ENCODE results near the gene RTL9. TPM values are rescaled to one million over a fixed set of nuclear protein-coding genes. Genes with fewer than 3 reads are reported as not detected.
"Not testable (repeated sequence)": the region's sequence is repeated elsewhere in the genome, so short reads cannot be mapped to it uniquely, and the experiment has no call there.

The RTL9 gene
- 0.38 TPM for polyA plus RNA-seq (2013, experiment 1 of 2; ENCODE audit: insufficient read length)
- 0.07 TPM for polyA plus RNA-seq (2013, experiment 2 of 2; ENCODE audit: insufficient read length)

DNA sequence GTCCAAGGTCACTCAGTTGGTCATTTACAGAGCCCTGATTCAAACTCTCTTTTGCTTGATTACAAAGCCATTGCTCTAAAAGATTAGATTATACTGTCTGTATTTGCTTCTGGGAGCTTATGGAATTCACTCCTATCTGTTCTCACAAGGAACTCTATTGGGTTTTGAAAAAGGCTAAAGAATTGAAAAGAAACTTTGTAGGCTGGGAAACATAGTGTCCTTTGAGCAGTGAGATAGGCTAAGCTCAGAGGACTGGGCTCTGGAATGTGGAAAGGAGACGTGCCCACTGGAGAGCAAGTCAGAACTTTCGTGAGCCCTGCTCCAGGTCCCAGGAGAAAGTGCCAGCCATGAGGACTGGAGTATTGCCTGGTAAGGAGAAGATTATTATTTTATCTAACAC is at the start of gene RTL9:
Gene RTL9 (plus strand): TSS at position 301 of the 400 bp plus-strand sequence. CDS start 91,770 bp downstream, outside the sequence.
- DNase-seq, result no peak

DNA sequence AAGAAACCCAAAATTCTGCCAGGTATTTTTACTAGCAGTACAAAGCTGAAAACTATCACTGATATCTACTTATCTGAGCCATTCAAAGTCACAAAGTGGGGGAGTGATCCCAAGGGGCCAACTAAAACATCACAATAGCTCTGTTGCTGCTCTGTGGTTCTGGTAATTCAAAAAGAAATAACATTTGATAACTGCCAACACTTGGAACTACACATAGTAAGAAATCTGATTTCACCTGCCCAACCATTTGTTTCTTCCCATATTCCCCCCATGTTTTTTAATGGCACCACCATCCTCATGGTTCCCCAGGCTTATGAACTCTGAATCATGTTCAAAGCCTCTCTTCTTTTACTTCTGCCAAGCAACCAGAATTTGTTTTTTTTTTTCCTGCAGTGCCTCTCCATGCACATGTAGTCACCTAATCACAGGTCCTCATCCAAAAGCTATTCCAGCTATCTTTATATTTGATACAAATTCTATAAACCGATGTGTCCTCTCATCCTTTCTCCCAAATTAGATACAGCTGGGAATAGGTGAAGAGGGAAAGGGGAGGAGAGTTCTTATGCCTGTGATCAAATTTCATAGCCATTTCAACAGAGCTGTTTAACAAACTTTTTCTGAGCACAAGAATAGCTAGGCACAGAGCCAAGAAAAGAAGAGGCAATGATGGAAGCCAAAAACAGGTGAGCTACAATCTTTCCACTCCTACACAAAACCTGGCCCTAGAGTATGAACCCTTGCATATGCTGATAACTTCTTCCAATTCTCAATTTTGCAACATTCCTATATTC is 48.5 kb upstream of the RTL9 start:
- no peak for DNase-seq

DNA sequence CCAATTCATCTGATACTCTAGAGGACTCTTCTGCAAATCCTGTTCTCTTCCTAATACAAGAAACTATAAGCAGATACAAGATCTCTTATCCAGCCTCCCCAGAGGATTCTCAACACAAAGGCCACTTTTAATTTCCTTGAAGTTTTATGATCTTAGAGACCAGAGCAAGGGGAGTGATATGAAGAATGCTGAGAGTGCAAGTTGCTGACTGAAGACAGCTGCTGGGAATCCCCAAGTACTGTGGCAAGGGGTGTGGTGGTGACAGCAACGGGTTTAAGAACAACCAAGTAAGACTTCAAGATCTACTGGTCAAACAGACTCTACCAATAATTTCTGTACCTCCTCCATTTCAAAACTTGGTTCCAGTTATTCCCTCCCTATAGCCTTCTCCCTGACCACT is 47.8 kb upstream of the RTL9 start:
- no peak for DNase-seq

DNA sequence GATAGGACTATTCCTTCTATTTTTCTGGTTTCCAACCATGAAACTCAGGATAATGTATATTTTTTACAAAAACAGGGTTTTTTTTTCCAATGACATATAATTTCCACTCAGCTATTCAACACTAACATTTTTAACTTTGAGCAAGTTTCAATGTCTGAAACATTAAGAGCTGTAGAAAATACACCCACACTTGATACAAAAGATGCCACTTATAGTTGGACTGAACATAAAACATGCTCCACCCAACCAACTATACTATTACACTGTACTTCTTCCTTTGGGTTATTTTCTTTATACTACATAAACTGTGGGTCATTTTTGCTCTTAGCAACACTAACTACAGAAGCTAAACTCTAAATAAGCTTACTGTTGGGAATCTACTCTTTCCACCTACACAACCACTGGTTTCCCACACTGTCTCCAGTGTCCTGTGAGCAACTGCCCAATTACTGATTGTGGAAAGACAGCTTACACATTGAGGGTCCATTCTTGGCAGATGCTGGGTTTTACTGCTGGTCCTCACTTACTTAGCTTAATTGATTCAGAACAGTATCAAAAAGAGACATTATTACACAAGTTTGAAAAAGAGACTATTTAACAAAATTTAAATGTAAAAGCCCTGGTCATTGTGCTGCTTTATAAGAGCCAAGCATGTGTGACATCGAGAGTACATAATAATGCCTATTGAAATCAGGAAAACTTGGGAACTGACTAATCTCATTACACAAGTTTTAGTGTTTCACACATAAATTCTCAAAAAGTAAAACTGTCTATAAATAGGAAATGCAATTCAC is 47.0 kb upstream of the RTL9 start:
- no peak for DNase-seq

DNA sequence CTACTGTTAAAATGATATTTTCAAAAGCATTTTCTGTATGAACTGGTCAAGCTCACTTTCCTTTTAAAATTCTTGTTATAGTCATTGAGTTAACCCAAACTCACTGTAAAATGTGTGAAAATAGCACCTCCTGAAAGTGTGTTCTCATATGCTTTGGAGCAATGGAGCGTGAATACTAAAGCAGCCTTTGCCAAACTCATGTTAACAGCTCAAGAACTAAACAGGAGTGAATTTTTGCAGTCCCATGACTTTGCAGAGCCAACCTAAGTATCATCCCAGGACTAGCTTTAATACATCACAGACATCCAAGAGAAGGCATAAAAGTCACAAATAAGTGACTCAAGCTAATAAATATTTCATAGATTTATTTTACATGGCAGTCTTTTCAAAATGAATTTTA is 43.1 kb upstream of the RTL9 start:
- no peak for DNase-seq

DNA sequence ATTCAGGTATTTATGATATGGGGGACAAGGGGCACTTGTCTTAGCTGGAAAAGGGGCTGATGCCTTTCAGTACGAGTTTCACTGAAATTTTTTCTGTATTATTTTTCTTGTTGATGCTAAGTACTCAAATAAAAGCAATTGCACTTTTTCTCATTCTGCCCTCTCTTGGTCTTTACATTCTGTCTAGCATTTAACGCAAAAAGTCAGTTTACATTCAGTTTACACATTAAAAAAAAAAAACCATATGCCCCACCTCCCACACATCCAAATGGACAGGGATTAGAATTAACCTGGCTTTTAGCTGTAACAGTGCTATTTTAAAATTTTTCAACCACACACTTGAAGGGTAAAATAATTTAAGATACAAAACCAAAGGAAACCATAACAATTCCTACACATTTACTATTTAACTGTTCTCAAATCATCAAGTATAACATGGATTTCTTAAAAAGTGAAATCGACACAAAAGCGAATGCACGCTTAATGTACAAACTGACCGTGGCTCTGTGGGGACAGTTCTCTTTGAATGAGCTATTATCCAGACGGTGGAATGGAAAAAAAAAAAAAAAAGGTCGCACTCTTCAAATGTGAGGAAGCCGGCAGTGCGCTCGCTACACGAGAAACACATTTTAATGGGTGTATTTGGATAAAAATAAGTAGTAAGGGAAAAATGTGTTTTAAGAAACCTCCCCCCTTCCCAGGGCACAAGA is 42.1 kb upstream of the RTL9 start:
- peak; percentile 26 for DNase-seq

DNA sequence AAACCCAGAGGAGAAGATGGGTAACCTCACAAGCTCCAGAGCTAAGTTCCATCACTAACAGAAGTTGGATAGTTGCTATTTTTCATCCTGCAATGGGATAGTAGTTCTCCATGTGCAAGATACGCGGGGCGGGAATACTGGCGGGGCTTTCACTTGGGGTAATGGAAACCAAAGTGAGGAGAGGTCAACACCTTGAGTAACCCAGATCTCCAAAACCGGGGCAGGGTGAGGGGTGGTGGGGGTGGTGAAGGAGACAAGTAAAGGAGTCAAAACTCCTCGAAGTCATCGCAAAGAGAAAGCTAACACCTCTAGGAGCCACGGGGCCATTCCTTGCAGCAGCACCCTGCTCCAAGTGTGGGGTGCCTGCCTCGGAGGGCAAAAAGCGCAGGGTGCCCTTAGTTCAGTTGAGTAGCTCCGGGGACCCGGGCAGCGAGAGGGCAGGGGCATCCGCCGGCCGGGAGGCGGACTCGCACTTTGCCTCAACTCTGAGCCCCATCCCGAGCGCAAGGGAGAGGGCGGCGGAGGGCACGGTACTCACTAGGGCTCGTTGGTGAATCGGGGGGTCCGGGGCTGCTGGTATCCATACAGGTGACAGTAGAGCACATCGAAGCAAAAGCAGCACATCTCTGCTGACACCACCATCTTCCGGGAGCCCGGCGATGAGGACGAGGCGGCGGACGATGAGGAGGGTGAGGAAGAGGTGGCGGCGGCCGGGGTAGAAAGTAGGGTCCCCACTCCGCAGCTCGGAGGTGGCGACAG is 41.4 kb upstream of the RTL9 start:
- DNase-seq, result peak; percentile 1

DNA sequence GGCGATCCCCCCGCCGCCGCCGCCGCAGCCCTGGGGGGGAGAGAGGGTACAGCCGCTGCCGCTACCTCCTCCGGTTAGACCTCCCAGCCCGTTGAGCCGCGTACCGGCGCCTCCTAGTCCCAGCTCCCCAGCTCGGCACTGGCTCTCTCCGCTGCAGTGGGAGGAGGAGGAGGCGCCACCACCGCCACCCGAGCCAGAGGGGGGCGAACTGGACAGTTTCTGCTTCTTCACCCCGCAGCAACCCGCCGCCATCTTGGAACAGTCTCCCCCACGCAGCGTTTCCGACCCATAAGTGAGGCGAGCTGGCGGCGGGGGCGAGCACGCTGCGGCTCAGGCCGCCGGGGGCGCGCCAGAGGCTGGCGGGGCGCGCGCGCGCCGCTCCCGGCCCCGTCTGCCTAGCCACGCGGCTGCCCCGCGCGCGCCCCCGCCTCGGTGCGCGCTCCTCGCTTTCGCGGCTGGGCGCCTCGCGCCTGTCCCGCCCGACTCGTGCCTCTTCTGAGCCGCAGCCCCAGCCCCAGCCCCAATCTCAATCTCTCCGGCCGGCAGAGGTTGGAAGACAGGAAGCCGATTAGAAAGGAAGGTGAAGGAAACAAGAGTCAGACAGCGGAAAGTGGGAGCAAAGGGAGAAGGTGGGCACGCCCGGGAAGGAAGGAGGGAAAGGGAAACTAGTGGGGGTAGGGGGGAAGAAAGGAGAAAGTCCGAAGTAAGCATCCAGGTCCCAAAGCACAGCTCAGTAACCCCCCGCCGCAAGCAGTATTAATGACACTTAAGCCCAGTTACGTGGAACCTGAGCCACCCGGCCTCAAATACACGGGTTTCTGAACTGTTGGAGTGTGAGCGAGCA is 40.6 kb upstream of the RTL9 start, which contains the start of gene AMMECR1:
Gene AMMECR1 (minus strand): TSS at position 266 of the 844 bp plus-strand sequence. CDS start 14 bp downstream, at position 252.
- peak; percentile 82 for DNase-seq

DNA sequence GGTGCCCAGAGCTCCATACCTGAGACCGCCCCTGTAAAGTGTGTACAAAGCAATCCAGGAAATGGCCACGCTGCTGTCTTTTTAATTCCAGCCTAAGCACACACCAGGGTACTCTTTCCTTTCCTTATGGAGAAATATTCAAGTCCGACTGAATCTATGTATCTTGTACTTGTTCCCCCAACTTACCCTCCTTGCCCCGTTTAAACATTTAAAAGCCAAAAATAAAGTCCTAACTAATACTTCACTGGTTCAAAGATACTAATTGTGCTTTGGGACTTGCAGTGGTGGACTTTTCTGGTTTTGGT is 40.0 kb upstream of the RTL9 start:
- DNase-seq, result no peak

DNA sequence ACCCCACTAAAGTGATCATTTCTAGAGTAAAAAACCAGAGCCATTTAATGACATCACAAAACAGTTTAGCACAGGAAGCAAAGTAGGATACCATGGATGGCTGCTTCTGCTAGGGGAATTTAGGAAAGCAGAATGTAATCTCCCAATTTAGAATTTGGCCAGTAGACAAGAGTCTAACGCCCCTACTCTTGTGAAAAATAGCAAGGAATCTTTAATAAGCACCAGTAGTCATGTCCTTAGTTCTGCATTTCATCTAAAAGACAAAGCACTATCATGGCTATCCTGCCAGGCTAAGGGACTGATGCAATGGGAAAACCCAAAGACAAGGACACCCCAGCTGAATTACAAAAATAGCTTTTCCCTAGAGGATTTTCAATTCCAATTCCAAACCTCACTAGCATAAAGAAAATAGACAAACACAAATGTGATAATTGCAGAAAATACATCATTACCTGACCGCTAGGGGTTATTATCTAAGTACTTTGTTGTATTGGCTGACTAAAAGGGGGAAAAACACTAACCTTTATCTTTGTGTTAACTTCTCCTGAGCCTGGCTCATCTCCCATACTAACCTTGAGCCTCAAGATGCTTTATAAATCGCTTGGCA is 38.2 kb upstream of the RTL9 start:
- DNase-seq, result no peak

DNA sequence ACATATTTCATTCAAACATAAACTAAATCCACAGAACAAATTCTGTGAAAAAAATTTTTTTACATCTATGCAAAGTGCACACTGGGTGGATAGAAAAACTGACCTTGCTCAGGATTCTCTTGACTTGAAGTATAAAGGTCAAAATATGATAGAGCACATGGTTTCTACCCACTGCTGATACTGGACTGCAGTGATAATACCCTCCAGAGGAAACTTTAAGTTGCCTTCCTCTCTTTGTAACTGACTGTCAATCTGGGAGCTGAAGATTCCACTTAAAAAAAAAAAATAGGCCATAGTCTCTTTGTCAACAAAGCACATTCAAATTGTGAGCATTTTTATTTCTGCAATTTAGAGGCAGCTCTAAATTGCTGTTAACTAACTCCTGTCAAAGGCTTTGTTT is 37.6 kb upstream of the RTL9 start:
- no peak for DNase-seq

DNA sequence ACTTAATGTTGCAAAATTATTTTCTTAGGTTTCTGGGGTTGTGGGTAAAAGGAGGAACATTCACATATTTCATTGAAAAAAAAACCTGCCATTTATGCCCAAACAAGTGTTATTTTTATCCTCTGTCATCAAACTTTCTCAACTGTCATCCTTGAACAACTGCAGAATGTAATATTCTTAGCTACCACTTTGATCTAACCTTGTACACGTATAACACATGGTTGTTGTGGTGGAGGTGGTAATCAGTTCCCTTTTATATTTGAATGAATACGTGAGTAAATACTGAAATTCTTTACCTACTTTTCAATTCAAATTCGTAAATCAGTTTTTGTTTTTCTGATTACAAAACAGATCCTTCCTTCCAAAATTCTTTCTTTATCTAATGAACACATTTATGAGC is 37.0 kb upstream of the RTL9 start:
- DNase-seq, result no peak

DNA sequence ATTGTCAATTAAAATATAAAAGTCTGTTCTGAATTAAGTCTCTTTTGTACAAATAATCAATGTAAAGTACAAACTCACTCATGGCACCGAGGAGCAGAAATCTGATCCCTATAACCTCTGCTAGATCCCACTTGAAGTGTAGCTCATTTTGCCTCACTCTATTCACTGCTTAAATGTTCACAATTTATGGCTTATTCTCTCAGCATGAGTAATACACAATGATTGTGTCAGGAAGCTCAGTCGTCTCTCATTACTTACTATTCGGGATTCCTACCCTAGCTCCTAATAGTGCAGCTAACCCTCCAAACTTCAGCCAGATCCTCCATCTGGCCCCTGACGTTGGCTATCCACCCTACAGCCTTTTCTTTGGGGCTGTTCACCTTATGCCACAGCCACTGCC is 36.0 kb upstream of the RTL9 start:
- peak; percentile 15 for DNase-seq

DNA sequence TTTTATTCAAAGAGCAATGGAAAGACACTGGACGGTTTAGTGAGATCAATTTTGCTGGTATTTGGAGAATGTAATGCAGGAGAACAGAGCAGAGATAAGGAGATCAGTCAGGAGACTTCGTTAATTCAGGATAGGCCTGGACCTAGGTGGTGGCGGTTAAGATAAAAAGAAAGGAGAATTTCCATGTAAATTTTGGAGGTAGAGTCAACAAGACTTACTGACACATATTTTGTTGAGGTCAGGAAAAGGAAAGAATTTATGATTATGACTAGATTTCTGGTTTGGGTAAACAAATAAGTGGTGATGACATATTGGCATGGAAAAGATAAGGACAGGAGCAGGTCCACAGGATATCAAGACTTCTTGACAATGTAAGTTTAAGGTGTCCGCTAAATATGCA is 31.9 kb upstream of the RTL9 start:
- DNase-seq, result no peak

DNA sequence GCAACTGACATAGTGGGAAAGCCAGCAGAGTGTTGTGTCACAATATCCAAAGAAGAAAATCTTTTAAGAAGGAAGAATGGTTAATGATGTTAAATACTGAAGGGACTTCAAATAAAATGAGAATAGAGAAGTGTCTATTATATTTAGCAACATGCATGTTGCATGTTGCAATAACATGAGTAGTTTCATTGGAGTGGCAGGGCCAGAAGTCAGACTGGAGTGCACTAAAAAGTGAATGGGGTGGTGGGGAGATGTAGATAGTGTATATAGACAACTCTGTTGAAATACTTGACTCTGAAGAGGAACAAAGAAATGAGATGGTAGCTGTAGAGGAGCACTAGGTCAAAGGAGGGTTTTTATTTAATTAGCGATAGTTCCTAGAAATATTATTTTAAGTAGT is 31.3 kb upstream of the RTL9 start:
- DNase-seq, result no peak

DNA sequence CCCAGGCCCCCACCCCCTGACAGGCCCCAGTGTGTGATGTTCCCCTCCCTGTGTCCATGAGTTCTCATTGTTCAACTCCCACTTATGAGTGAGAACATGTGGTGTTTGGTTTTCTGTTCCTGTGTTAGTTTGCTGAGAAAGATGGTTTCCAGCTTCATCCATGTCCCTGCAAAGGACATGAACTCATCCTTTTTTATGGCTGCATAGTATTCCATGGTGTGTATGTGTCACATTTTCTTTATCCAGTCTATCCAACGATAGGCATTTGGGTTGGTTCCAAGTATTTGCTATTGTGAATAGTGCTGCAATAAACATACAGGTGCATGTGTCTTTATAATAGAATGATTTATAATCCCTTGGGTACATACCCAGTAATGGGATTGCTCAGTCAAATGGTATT is 30.0 kb upstream of the RTL9 start:
- DNase-seq, result not testable (repeated sequence)

DNA sequence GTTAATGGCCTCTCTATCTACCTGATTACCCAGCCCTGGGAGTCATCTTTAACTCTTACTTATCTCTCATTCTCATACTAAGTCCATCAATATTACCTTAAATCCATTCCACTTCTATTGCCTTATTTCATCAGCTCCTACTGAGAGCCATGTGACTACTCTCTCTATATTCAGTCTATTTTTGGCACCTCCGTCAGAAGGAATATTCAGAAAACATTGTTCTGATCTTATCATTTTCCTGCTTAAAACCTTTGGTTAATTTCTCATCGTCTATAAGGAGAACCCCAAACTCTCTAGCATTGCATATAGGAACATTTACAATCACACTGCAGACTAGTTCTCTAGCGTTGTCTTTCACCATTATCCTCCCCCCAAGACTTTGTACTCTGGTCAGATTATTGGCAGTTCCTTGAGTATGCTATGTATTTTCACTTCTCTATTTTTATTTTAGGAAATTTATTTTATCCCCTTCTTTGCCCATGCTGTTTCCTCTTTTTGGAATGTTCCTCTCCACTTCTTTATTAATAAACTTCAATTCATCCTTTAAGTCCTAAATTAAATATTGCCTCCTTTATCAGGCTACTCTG is 27.1 kb upstream of the RTL9 start:
- no peak for DNase-seq

DNA sequence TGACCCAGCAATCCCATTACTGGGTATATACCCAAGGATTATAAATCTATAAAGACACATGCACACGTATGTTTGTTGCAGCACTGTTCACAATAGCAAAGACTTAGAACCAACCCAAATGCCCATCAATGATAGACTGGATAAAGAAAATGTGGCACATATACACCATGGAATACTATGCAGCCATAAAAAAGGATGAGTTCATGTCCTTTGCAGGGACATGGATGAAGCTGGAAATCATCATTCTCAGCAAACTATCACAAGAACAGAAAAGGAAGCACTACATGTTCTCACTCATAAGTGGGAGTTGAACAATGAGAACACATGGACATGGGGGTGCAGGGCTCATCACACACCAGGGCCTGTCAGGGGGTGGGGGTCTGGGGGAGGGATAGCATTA is 25.2 kb upstream of the RTL9 start:
- not testable (repeated sequence) for DNase-seq

DNA sequence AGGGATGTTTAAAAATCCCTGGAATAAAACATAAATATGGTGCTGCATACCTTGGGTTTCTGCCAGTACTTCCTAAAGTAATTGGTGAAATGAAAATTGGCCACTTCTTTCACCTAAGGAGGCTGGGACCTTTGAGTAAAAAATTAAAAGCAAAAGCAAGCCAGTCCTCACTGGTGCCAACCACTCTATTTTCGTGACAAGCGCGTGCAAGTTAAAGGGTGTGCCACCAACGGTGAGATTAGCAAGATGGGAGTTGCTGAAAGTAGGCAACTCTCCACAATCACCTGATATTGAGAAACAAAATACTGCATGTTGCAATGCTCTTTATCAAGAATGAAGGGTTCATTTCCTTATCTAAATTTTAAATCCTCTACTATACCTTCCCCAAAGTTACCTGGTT is 19.7 kb upstream of the RTL9 start:
- DNase-seq, result no peak

DNA sequence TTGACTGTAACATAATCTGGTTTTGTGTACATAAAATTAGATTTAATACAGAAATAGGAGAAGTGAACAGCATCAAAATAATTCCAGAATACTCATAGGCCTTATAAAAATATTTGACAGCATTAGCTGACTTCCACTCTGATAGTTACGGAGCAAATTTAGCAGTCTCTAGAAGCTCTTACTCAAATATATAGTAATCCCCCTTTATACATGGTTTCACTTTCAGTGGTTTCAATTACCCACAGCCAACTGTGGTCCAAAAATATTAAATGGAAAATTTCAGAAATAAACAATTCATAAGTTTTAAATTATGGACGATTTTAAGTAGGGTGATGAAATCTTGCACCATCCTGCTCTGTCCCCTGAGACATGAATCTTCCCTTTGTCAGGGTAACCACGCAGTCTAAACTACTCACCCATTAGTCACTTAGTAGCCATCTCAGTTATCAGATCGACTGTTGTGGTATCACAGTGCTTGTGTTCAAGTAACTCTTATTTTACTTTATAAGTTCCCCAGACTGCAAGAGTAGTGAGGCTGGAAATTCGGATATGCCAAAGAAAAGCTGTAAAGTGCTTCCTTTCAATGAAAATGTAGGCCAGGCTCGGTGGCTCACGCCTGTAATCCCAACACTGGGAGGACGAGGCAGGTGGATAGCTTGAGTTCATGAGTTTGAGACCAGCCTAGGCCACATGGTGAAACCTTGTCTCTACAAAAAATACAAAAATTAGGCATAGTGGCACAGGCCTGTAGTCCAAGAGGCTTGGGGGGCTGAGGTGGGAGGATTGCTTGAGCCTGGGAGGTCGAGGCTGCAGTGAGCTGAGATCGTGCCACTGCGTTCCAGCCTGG is 17.2 kb upstream of the RTL9 start:
- DNase-seq, result peak; percentile 92
